Mucosa of gallbladder (tissue), 1 donor: ENCODE data around the gene TMEM121. TPM values are rescaled to one million over a fixed set of nuclear protein-coding genes. Genes with fewer than 3 reads are reported as not detected.
"Not testable (repeated sequence)": the region's sequence is repeated elsewhere in the genome, so short reads cannot be mapped to it uniquely, and the experiment has no call there.

Experiments
- DNase-seq: peaks from one replicate; pipeline ENCODE4 v3.0.0-alpha.2; 2020; ENCODE audit warnings: low spot score
- total RNA-seq: library from RNA; stranded (reverse); gene quantifications from one replicate; pipeline ENCODE4 v1.2.1, GENCODE V29; 2021
- donor health status: DM: no; HTN: no; CAD: no.

TMEM121 gene
- total RNA-seq, 1 donor from 2014 or later, result 3.7 TPM

GRCh38 chr14:105568859-105569766 is 42.7 kb downstream of the TMEM121 start:
- no peak for DNase-seq

DNA sequence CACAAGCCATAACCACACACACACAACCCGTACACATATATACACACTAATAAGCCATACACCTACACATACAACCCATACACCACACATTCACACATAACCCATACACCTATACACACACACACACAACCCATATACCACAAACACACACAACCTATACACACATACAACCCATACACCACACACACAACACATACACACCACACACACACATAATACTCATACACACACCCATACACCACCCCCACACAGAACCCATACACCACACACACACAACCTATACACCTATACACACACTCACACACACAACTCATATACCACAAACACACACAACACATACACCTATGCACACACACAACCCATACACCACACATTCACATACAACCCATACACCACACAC is 44.1 kb downstream of the TMEM121 start:
- DNase-seq, result no peak

DNA sequence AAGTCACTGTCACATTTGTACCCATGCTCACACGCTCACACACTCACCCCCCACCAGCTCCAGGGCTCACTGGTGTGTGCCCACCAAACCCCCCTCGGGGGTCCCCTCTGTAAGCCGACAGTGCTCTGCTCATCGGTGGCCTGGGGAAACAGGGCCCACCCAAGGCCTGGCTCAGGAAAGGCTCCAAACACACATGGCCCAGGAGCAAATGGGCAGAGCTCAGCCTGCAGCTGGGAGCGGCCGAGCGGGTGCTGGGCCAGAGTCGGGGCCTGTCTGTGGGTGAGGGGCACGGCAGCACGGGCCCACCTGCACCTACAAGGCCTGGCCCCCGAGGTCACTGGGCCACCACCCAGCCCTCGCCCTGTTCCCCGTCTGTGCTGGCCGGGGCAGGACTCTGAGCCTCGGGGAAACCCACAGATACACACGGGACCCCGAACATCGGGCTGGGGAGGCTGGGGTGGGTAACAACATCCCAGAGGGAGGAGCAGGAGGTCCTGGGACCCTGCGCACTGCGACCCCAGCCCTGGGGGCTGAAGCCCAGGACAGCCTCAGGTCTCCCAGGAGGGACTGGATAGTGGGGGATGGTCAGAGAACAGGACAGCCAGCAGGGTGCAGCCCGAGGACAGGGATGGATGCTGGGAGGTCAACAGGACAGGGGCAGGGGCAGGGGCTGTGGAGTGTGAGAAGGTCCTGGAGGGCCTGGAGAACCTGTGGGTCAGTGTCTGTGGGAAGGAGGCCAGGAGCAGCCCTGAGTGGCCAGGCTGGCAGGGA is 45.0 kb downstream of the TMEM121 start:
- DNase-seq, result not testable (repeated sequence)

GRCh38 chr14:105572063-105572462 is 45.7 kb downstream of the TMEM121 start:
- not testable (repeated sequence) for DNase-seq

GRCh38 chr14:105573841-105574240 is 47.5 kb downstream of the TMEM121 start:
- not testable (repeated sequence) for DNase-seq

DNA sequence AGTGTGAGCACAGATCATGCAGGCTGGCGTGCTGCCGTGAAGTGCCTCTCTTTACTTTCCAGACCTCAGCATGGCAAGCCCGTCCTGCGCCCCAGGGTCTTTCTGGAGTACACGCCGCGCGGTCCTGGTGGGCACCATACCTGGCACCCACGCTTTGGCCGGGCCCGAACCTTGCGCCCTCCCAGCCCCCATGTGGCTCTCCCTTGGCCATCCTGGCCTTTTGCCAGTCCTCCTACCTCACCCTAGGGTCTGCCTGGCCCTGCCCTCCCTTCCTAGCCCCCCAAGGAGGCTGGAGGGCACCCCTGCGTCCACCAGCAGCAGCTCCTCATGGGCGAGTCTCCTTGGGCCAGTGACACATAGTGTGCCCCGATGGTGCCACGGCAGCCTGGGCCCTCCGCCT is 48.0 kb downstream of the TMEM121 start:
- not testable (repeated sequence) for DNase-seq

DNA sequence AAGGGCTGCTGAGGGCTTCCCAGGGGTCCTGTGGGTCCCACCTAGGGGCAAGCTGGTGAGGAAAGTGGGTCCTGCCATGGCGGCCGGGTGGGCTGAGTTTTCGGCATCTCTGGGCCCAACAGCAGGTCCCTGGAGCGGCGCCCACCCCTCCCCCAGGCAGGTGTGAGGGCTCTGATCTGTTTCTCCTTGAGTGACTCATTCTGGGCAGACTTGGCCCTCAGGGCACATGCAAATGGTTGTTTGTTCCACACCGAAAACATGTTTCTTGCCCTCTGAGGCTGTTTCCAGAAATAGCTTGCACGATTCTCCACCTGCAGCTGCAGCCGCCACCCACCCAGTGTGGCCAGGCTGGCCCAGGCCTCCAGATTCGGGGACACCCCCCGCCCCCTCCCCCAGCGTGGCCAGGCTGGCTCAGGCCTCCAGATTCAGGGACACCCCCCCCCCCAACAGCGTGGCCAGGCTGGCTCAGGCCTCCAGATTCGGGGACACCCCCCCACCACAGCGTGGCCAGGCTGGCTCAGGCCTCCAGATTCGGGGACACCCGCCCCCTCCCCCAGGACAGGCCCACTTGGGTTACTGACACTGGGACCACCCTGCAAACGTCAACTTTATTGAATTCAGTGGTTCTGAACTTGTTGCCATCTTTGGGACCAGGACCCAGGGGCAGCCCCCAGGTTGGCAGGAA is 48.8 kb downstream of the TMEM121 start:
- not testable (repeated sequence) for DNase-seq

- DNase-seq, result no peak
Observed at GRCh38 chr14:105576525-105577088, 50.2 kb downstream of the TMEM121 start.

DNA sequence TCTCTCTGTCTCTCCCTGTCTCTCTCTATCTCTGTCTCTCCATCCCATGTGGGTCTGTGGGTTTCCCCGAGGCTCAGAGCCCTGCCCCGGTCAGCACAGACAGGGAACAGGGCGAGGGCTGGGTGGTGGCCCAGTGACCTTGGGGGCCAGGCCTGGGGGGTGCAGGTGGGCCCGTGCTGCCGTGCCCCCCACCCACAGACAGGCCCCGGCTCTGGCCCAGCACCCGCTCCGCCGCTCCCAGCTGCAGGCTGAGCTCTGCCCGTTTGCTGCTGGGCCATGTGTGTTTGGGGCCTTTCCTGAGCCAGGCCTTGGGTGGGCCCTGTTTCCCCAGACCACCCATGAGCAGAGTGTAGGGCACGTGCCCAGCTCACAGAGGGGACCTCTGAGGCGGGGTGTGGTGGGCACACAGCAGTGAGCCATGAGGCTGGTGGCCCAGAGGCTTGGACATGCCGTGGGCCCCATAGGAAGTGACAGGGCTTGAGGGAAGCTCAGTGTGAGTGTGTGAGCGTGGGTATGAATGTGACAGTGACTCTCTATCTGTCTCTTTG is 51.0 kb downstream of the TMEM121 start:
- no peak for DNase-seq

DNA sequence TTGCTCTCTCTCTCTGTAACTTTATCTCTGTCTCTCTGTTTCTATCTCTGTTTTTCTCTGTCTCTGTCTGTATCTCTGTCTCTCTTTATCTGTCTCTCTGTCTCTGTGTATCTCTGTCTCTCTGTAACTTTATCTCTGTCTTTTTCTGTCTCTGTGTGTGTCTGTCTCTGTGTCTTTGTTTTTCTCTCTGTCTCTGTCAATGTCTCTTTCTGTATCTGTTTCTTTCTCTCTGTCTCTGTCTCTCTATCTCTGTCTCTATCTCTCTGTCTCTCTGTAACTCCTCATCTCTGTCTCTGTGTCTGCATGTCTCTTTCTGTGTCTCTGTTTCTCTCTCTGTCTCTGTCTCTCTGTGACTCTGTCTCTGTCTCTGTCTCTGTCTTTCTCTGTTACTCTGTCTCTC is 51.7 kb downstream of the TMEM121 start:
- DNase-seq, result no peak

DNA sequence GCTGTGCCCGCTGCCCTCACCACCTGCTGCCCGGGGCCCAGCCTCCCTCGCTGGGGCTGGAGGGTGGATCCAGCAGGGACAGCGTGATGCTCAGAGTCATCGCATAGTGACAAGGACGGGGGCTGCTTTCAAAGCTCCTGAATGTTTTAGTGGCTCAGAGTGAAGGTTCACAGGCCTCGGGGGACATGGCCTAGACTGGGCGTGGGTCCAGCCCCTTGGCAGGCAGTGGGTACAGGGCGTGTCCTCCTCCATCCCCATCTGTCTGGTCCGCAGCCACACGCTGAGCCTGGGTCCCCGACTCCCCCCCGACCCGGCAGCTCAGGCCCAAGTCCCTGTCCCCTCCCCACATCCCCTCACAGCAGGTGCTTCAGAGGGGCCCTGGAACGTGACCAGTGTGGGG is 52.8 kb downstream of the TMEM121 start:
- DNase-seq, result not testable (repeated sequence)

Other genes with a start within 250 kb of the TMEM121 start
- 51.7 TPM for gene BRF1, start 225.6 kb upstream of the TMEM121 start, total RNA-seq
- gene PACS2, start 211.8 kb upstream of the TMEM121 start, total RNA-seq, result 105 TPM
- 2.6 TPM for gene TEX22, start 128.0 kb upstream of the TMEM121 start, total RNA-seq
- 111 TPM for gene MTA1, start 106.8 kb upstream of the TMEM121 start, total RNA-seq
- gene CRIP2, start 51.8 kb upstream of the TMEM121 start, total RNA-seq, result 130 TPM
- gene CRIP1, start 39.7 kb upstream of the TMEM121 start, total RNA-seq, result 35.7 TPM
- gene TEDC1, start 35.3 kb upstream of the TMEM121 start, total RNA-seq, result 10.8 TPM